Thoracic aorta (tissue), 2 donors: ENCODE data around the gene TRAF2. TPM values are rescaled to one million over a fixed set of nuclear protein-coding genes. Genes with fewer than 3 reads are reported as not detected.
A peak's percentile ranks its signal among the peaks of the same experiment; 100 is the strongest.
"Not testable (repeated sequence)": the region's sequence is repeated elsewhere in the genome, so short reads cannot be mapped to it uniquely, and the experiment has no call there.

ENCODE experiments used
- ATAC-seq: fragments of 150-250 bp; one replicate; pipeline ENCODE4 v1.8.0; 2017; ENCODE audit warnings: low read depth; ENCODE audit not compliant: insufficient number of reproducible peaks, low FRiP score
- DNase-seq: peaks from one replicate; pipeline ENCODE4 v3.0.0-alpha.2; 2020; ENCODE audit warnings: low spot score
- H3K27ac ChIP-seq, 2 donors: fragments of 200-600 bp; sonication (generic); 1 replicate in 1 of 2; 2 replicates in 1 of 2; pipeline ENCODE4 v1.5.1; 2016; ENCODE audit warnings: mild to moderate bottlenecking in 2 of 2, moderate library complexity in 2 of 2
- H3K27me3 ChIP-seq: fragments of 200-600 bp; sonication (generic); replicated peaks from 2 replicates; pipeline ENCODE4 v1.6.0; 2016; ENCODE audit warnings: mild to moderate bottlenecking; ENCODE audit not compliant: insufficient read depth
- H3K36me3 ChIP-seq: fragments of 200-600 bp; sonication (generic); one replicate; pipeline ENCODE4 v1.5.1; 2016
- H3K4me1 ChIP-seq, 2 donors: fragments of 200-600 bp; sonication (generic); 1 replicate in 1 of 2; 2 replicates in 1 of 2; pipeline versions ENCODE4 v1.5.1 to v1.6.0; 2016; ENCODE audit warnings: low read depth in 2 of 2, mild to moderate bottlenecking in 1 of 2; ENCODE audit not compliant: control insufficient read depth in 1 of 2
- H3K4me3 ChIP-seq: fragments of 200-600 bp; sonication (generic); 2 replicates; pipeline ENCODE4 v1.5.1; 2016; ENCODE audit warnings: mild to moderate bottlenecking
- H3K9me3 ChIP-seq: fragments of 200-600 bp; sonication (generic); 2 replicates; pipeline ENCODE4 v1.5.1; 2016
- total RNA-seq, 2 donors: library from RNA; depleted of rRNA; stranded (reverse); fragments of >200 nt; gene quantifications; one replicate each; pipeline versions ENCODE4 v1.1.0 to v1.2.3, GENCODE V29; 2016
- TF ChIP-seq, protein P1 (sequence below): fragments of 200-600 bp; sonication (generic); IDR thresholded peaks from one replicate; pipeline ENCODE4 v1.5.1; 2019; ENCODE audit warnings: antibody characterized with exemption

Gene TRAF2
- total RNA-seq, 2 donors from 2014 or later = 11.6 to 12.9 TPM

DNA sequence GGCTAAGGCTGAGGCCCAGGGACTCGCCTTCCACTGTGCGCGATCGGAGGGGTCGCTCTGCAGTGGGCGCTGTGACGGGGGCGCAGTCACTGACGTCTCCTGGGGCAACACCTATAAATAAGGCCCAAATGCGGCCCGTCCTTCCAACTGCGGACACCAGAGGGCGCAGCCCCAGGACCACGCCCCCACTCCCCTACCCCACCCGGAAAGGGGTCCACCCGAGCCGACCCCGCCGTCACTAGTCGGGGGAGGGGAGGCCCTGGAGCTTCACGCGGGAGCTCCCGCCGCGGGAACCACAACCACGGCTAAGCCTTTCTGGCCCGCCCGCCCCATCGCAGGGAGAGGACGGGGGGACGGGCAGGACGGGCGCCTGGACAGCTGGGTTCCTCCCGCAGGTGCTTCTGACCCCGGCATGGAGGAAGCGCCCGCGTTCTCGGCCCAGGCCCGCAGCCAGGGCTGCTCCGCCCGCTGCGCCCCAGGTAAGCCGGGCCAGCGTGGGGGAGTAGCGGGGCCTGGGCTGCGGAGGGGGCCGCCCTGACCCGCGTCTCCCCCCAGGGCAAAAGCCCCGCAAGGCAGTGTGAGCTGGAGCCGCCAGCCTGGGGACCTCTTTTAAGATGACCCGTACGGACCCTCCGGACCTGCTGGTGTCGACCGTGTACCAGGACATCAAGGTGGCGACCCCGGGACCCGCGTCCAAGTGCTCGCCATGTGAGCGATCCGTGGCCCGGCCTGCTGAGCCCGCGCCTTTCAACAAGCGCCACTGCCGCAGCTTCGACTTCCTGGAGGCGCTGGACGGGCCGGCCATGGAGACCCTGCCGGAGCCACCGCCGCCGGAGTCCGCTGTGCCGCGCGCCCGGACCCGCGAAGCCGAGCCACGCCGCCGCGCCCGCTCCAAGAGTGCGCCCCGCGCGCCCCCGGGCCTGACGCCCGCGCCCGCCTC is 42.2 kb upstream of the TRAF2 start:
- not testable (repeated sequence) for DNase-seq, ATAC-seq, H3K9me3 ChIP-seq, H3K27me3 ChIP-seq, H3K27ac ChIP-seq, H3K36me3 ChIP-seq
- Histone ChIP-seq H3K4me3 (peak overlapping the region; percentile 39), H3K4me1 (peaks cover 11 to 52% of the 10 kb centered on the region in 2 donors)
- TF ChIP-seq, protein P1, sequence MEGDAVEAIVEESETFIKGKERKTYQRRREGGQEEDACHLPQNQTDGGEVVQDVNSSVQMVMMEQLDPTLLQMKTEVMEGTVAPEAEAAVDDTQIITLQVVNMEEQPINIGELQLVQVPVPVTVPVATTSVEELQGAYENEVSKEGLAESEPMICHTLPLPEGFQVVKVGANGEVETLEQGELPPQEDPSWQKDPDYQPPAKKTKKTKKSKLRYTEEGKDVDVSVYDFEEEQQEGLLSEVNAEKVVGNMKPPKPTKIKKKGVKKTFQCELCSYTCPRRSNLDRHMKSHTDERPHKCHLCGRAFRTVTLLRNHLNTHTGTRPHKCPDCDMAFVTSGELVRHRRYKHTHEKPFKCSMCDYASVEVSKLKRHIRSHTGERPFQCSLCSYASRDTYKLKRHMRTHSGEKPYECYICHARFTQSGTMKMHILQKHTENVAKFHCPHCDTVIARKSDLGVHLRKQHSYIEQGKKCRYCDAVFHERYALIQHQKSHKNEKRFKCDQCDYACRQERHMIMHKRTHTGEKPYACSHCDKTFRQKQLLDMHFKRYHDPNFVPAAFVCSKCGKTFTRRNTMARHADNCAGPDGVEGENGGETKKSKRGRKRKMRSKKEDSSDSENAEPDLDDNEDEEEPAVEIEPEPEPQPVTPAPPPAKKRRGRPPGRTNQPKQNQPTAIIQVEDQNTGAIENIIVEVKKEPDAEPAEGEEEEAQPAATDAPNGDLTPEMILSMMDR = peak; percentile 75

DNA sequence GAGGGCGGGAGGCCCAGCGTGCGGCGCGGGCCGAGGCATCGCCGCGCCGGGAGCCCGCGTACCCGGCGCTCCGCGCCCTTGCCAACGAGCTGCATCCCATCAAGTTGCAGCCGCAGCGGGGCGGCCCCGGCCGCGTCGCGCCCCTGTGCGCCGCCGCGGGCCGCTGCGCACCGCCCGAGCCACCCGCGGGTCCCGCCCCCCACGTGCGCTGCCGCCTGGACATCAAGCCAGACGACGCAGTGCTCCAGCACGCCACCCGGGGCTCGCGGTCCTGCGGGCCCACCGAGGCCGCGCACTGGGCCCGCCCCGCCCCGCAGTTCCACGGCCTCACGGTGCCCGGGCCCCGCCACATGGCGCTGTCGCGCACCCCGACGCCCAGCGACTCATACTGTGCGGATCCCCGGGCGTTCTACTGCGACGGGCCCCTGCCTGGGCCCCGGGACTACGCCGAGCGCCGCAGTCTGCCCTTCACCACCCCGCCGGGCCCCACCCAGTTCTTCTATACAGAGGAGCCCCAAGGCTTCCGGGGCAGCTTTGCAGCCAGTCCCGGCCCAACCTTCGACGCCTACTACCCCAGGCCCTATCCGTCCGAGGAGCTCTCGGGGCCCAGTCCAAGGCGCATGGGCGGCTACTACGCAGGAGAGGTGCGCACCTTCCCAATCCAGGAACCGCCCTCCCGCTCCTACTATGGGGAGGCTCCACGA is 41.4 kb upstream of the TRAF2 start:
- Histone ChIP-seq H3K27ac (no peak overlapping the region), H3K27me3 (peaks cover 7% of the 10 kb centered on the region), H3K4me3 (no peak overlapping the region), H3K9me3 (no peaks in the 10 kb centered on the region), H3K36me3 (no peaks in the 10 kb centered on the region), H3K4me1 (peaks cover 14 to 56% of the 10 kb centered on the region in 2 donors)
- TF ChIP-seq, protein P1 = no peak
- DNase-seq = no peak
- no peak for ATAC-seq

DNA sequence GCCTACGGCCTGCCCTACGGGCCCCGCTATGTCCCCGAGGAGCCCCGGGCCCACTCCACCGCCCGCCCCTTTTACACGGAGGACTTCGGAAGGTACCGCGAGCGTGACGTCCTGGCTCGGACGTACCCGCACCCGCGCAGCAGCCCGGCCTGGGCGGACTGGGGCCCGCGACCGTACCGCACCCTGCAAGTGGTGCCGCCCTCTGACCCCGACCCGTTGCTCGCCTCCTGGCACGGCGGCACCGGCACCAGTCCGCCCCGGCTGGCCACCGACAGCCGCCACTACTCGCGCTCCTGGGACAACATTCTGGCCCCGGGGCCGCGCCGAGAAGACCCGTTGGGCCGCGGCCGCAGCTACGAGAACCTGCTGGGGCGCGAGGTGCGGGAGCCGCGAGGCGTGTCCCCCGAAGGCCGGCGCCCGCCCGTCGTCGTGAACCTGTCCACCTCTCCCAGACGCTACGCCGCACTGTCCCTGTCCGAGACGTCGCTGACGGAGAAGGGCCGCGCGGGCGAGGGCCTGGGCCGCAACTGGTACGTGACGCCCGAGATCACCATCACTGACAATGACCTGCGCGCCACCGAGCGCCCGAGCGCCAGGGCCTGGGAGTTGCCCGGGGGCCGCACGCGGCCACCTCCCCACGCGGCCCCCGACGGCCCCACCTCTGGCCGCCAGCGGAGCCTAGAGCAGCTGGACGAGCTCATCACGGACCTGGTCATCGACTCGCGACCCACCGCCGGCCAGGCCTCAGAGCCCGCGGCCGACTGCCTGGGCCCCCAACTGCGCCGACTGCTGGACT is 40.7 kb upstream of the TRAF2 start:
- ATAC-seq (no peak), DNase-seq (no peak)
- H3K4me3 ChIP-seq = no peak overlapping the region
- H3K9me3 ChIP-seq = no peaks in the 10 kb centered on the region
- H3K27me3 ChIP-seq = peaks cover 7% of the 10 kb centered on the region
- no peak overlapping the region for H3K27ac ChIP-seq
- no peaks in the 10 kb centered on the region for H3K36me3 ChIP-seq
- TF ChIP-seq, protein P1 = no peak
- peaks cover 17 to 63% of the 10 kb centered on the region in 2 donors for H3K4me1 ChIP-seq

DNA sequence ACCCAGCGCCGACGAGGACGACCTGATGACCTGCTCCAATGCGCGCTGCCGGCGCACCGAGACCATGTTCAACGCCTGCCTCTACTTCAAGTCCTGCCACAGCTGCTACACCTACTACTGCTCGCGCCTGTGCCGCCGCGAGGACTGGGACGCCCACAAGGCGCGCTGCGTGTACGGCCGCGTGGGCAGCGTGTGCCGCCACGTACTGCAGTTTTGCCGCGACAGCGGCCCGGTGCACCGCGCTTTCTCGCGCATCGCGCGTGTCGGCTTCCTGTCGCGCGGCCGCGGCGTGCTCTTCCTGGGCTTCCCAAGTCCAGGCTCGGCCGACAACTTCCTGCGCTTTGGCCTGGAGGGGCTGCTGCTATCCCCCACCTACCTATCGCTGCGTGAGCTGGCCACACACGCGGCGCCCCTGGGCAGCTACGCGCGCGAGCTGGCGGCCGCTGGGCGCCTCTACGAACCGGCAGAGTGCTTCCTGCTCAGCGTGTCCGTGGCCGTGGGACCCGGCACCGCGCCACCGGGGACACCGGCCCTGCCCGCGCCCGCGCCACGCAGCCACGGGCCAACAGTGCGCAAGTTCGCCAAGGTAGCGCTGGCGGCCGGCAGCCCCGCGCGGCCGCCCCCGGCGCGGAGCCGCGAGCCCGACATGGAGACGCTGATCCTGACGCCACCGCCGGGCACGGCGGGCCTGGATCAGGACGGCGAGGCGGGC is 39.8 kb upstream of the TRAF2 start:
- H3K36me3 ChIP-seq = no peaks in the 10 kb centered on the region
- H3K27ac ChIP-seq = no peak overlapping the region
- no peak for ATAC-seq
- H3K4me1 ChIP-seq = peaks cover 17 to 63% of the 10 kb centered on the region in 2 donors
- no peaks in the 10 kb centered on the region for H3K9me3 ChIP-seq
- peak overlapping the region; percentile 99 for H3K4me3 ChIP-seq
- no peak for DNase-seq
- TF ChIP-seq, protein P1 = no peak
- peaks cover 7% of the 10 kb centered on the region for H3K27me3 ChIP-seq
